DMS114 treated with DMSO at 0.1 percent for 48 hours (cell line): ENCODE results near the gene TMEM116.
"Not testable (repeated sequence)": the region's sequence is repeated elsewhere in the genome, so short reads cannot be mapped to it uniquely, and the experiment has no call there.

Experiments used
- DNase-seq: peaks from one replicate; lab custom pipeline; 2025; ENCODE audit not compliant: unreplicated experiment; lab: John Stamatoyannopoulos, UW

The TMEM116 gene

GRCh38 chr12:111980598-111980997 is 32.4 kb downstream of the TMEM116 start:
- no peak for DNase-seq

DNA sequence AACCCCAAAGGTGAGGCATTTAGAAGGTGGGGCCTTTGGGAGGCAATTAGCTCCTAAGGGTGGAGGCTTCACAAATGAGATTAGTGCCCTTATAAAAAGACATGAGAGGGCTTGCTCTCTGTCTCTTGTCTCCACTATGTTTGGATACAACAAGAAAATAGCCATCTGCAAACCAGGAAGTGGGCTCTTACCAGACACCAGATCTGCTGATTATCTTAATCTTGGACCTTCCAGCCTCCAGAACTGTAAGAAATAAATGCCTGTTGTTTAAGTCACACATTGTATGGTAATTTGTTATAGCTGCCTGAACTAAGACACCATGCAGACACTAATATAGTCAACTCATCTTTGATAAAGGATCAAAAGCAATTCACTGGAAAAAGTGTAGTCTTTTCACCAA is 34.4 kb downstream of the TMEM116 start:
- no peak for DNase-seq

DNA sequence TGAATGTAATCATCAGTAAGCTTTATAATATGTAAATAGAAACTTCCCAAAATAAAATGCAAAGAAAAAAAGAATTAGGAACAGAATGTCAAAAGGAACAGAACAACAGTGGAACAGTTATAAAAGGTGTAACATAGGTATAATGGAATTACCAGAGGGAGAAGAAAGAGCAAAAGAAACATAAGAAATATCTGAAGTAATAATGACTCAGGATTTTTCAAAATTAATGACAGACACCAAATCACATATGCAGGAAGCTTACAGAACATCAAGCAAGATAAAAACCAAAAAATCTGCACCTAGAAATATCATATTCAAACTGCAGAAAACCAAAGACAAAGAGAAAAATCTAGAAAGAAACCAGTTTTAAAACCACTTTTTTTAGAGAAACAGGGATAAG is 36.1 kb downstream of the TMEM116 start:
- no peak for DNase-seq

DNA sequence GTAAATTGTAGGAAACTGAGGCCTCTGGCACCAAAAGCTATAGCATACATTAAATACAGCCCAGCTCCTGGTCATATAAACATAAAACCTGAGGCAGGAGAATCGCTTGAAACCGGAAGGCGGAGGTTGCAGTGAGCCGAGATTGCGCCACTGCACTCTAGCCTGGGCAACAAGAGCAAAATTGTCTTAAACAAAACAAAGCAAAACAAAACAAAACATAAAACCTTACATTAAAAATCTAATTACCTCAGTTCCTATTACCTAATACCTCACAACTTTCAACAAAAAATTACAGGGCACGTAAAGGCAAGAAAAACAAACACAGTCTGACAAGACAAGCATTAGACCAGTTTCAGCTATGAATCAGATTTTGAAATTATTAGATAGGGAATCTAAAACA is 36.7 kb downstream of the TMEM116 start:
- no peak for DNase-seq

DNA sequence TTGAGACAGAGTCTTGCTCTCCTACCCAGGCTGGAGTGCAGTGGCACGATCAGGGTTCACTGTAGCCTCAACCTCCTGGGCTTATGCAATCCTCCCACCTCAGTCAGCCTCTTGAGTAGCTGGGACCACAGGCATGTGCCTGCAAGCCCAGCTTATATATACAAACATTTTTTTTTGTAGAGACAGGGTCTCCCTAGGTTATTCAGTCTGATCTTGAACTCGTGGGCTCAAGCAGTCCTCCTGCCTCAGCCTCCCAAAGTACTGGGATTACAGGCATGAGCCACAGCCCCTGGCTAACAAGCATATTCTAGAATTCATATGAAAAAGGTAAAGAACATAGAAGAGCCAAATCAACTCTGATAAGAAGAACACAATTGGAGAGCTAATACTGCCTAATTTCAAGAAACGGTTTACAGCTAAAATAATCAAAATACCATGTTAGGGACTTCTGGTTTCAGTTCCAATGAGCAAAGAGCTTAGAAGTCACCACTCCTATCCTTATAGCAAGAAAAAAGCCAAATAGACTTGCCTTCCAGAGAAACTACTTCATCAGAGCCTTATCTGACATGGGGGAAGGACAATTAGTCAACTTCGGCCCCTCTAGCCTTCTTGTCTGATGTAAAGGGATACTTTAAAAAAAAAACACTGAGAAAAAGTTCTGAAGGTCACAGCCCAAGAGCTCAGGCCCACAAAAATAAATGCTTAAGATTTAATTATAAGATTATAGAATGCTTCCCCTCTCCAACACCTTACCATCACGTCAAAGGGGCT is 37.6 kb downstream of the TMEM116 start:
- no peak for DNase-seq

GRCh38 chr12:111971800-111972199 is 41.2 kb downstream of the TMEM116 start:
- DNase-seq: no peak

DNA sequence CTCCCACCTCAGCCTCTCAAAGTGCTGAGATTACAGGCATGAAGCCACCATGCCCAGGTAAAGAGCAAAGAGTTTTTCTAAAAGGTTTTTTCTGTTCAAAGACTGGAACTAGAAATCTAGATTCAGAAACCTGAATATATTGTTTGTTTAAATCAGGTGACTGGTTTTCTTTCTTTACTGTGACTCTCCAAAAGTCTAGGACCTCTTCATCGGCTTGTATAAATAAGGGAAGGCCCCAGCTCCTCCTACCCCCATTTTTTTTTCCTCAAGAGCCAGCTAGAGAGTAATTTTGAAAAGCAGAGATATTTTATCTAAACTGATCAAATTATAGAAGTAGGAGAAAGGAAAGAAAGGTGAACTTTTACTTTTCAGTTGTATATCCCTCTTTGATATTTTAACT is 48.0 kb downstream of the TMEM116 start:
- DNase-seq: no peak

DNA sequence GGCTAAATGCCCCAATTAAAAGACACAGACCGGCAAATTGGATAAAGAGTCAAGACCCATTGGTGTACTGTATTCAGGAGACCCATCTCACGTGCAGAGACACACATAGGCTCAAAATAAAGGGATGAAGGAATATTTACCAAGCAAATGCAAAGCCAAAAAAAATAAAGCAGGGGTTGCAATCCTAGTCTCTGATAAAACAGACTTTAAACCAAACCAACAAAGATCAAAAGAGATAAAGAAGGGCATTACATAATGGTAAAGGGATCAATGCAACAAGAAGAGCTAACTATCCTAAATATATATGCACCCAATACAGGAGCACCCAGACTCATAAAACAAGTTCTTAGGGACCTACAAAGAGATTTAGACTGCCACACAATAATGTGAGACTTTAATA is 53.4 kb downstream of the TMEM116 start:
- not testable (repeated sequence) for DNase-seq

- not testable (repeated sequence) for DNase-seq
Measured at GRCh38 chr12:111957224-111957623, 55.7 kb downstream of the TMEM116 start.

DNA sequence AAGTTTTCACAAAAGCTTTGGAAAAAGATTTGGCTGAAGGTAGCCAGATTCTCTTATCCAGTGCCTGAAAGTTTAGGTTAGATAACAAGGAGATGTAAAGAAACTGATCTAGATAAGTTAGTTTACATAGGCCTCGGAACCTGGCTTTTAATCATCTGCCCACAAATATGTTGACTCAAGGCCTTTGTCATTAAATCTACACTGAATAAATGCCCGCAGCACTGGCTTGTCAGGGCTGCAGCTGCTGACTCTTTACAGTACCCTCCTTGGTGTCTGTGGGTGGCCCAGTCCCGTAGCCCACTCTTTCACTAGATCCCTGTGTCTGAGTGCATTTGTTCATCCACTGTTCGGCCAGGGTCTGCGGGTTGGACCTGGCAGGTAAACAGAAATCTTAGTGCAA is 58.0 kb downstream of the TMEM116 start:
- no peak for DNase-seq

DNA sequence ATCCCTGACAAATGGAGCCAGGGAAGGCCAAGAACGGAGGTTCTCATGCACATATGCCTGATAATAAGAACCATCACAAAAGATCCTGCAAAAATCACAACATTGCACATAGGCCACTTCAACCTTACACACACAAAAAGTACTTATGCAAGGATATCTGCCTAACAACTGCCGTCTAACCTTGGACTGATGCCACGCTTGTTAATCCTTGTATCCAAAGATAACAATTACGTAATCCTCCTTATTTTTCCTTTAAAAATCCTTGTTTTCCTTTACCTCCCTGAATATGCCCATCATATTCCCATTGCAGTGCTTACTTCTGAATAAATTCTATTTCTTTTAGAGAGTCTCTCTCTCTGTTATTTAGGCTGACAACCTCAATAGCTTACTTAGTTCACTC is 59.5 kb downstream of the TMEM116 start:
- no peak for DNase-seq

DNA sequence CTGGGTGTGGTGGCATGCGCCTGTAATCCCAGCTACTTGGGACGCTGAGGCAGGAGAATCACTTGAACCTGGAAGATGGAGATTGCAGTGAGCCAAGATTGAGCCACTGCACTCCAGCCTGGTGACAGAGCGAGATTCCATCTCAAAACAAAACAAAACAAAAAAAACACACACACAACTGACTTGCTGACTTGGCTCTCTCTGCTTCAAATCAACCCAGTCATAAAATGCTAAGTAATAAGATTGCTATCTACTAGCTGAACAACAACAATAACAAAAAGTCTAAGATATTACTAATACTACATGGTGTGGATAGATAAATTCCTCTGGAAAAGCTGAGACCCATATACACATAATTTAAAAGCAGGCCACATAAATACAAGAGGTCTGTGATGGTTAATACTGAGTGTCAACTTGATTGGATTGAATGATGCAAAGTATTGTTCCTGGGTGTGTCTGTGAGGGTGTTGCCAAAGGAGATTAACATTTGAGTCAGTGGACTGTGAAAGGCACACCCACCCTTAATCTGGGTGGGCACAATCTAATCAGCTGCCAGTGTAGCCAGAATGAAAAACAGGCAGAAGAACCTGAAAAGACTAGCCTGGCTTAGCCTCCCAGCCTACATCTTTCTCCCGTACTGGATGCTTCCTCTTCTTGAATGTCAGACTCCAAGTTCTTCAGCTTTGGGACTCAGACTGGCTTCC is 60.7 kb downstream of the TMEM116 start:
- not testable (repeated sequence) for DNase-seq

DNA sequence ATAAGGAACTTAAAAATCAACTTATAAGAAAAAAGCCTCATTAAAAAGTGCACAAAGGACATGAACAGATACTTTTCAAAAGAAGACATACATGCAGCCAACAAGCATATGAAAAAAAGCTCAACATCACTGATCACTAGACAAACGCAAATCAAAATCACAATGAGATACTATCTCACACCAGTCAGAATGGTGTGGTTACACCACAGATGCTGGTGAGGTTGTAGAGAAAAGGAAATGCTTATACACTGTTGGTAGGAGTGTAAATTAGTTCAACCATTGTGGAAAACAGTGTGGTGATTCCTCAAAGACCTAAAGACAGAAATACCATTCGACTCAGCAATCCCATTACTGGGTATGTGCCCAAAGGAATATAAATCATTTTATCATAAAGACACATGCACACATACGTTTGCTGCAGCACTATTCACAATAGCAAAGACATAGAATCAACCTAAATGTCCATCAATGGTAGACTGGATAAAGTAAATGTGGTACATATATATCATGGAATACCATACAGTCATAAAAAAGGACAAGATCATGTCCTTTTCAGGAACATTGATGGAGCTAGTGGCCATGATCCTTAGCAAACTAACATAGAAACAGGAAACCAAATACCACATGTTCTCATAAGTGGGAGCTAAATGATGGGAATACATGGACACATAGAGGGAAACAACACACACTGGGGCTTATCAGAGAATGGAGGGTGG is 61.8 kb downstream of the TMEM116 start:
- DNase-seq: not testable (repeated sequence)

DNA sequence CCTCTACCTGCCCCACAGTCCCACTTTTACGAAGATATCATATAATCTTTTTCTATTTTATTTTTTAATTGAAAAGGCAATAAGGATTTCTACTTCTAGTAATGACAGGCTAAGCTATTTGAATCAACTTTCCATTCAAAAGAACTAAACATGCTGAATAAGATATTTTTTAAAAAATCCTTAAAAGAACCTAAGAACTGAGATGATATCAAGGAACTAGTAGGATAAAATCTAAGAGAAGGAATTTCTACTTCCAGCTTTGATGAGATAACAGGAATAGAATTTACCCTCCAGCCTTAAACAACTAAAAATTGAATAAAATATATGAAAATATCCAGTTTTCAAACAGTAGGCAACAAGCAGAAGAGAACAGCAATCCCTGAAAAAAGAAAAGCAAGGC is 69.0 kb downstream of the TMEM116 start:
- DNase-seq: no peak

GRCh38 chr12:111942557-111942956 is 70.4 kb downstream of the TMEM116 start:
- no peak for DNase-seq

GRCh38 chr12:111937429-111937828 is 75.5 kb downstream of the TMEM116 start:
- no peak for DNase-seq

GRCh38 chr12:111936869-111937268 is 76.1 kb downstream of the TMEM116 start:
- DNase-seq: no peak

- DNase-seq: no peak
Measured at GRCh38 chr12:111932241-111932640, 80.7 kb downstream of the TMEM116 start.

GRCh38 chr12:111927346-111927745 is 85.6 kb downstream of the TMEM116 start:
- no peak for DNase-seq

GRCh38 chr12:111926631-111927030 is 86.3 kb downstream of the TMEM116 start:
- DNase-seq: no peak

GRCh38 chr12:111925171-111925570 is 87.8 kb downstream of the TMEM116 start:
- DNase-seq: no peak

- no peak for DNase-seq
Measured at GRCh38 chr12:111907740-111908139, 105.2 kb downstream of the TMEM116 start.
